Measurements from ENCODE around the gene KRTAP10-6.

DNA sequence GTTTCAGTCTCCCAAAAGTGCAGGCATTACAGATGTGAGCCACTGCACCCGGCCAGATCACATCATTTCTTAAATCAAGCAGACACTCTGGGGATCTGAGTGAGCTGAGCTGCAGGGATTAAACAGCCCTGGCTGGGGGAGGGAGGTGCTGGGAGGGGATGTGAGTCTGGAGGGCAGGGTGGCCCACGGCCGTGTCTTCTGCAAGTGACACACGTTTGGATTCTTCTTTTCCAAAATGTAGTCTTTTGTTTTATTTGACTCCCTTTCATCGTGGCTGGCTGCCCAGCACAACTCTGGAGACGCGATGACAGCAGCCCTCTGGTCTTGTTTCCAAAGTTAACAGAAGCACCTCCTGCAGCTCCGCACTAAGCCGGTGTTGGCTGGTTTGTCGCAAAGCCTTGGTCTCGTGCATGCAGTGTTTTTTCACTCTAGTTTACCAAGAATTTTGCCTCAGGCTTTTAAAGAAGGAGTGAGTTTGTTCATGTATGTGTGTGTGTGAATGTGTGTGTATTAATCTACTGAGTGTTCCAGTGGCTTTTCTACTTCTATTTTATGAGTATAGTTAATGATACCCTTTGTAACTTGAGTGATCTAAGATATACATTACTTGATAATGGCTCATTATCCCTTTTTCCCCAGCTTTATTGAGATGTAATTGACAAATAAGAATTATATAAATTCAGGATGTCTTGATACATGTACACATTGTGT is 9.1 kb downstream of the KRTAP10-6 start:
- TF ChIP-seq, protein P1, sequence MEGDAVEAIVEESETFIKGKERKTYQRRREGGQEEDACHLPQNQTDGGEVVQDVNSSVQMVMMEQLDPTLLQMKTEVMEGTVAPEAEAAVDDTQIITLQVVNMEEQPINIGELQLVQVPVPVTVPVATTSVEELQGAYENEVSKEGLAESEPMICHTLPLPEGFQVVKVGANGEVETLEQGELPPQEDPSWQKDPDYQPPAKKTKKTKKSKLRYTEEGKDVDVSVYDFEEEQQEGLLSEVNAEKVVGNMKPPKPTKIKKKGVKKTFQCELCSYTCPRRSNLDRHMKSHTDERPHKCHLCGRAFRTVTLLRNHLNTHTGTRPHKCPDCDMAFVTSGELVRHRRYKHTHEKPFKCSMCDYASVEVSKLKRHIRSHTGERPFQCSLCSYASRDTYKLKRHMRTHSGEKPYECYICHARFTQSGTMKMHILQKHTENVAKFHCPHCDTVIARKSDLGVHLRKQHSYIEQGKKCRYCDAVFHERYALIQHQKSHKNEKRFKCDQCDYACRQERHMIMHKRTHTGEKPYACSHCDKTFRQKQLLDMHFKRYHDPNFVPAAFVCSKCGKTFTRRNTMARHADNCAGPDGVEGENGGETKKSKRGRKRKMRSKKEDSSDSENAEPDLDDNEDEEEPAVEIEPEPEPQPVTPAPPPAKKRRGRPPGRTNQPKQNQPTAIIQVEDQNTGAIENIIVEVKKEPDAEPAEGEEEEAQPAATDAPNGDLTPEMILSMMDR (IDR thresholded peaks at IDR 0.05) = no peak
- TF ChIP-seq EZH2 (IDR thresholded peaks at IDR 0.05; ENCODE audit: borderline replicate concordance, insufficient read depth, low read depth, low read length, poor library complexity, severe bottlenecking) = no peak

All from B cell (primary cell).